Activated gamma-delta T cell treated with Interleukin-2 at 50 U/mL for 16 hours (primary cell): Measurements from ENCODE around the gene LRMDA.

Source experiments
- DNase-seq: peaks from one replicate; pipeline ENCODE4 v3.0.0-alpha.2; 2020

LRMDA gene

DNA sequence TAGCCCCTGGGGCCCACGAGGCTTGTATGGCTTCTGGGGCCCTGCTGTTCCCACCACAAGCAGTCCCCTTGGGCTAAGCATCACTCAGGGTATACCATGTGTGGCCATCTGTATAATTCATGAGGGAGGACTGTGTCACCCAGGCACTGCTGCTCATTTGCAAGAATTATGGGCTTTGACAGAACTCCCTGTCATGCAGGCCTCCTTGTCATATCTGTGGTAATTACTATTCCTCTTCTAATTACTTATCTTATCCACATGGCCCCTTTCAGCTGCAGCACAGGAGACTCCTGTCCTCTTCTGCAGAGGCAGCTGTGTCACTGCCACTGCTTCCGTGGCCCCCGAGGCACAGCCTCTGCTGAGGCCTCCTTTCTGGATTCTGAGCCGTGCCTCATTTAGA is 46.3 kb downstream of the LRMDA start:
- no peak for DNase-seq

DNA sequence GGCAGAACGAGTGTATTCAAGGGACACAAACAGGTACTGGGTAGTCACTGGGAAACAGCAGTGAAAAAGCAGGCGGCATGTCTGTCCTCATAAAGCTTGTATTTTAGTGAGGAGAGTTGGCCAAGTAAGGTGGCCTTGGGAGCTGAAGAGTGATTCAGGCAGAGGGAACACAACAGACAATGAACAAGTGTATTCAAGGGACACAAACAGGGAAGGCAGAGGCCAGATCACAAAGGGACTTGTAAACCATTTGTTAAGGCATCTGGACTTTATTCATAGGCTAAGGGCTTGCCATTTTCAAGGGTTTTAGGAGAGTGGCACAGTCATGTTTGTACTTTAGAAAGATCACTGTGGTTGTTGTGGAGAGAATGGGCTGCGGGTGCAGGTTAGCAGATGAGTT is 49.0 kb downstream of the LRMDA start:
- no peak for DNase-seq

DNA sequence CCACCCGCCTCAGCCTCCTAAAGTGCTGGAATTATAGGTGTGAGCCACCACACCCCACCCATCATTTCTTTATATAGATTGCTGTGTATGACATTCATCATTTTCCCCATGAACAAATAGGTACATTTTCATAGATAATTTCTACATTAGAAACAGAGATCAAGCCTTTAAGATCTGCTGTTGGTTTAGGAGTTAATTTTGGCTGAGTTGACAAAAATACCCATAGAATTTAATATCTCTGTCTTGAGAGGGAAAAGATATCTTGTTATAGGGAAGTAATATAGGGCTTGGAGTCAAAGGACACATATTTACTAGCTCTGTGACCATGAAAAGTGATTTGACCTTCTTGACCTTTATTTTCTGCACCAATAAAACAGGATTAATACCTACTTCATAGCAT is 51.8 kb downstream of the LRMDA start:
- DNase-seq, result no peak

DNA sequence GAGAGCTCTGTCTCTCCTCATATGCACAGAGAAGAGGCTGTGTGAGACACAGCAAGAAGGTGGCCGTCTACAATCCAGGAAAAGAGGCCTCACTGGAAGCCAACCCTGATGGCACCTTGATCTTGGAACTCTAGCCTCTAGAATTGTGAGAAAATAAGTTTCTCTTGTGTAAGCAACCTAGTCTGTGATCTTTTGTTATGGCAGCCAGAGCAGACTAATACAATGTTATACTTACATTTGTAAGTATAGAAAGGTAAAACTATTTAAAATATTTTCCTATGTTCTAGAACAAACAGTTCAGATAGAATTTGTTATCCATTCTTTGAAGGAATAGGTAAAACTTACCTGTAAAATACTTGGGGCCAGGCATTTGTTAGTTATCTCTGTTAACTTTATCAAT is 53.3 kb downstream of the LRMDA start:
- DNase-seq, result no peak

DNA sequence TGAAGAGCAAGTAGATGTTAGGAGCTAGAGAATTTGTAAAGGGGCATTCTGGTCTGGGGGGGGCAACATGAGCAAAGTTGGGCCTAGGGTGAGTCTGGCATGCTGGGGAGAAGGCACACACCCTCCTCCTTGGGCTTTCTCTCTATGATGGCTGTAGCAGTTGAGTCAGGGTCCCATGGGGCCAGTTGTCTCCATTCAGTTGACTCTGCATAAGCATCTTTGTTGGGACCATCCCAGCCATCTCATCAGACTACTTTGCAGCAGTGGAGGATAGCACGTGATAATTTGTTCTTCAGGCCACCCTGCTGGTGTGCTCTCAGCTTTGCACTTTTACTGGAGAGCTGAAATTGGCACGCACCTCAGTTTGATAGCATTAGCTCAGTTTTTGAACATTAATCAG is 55.2 kb downstream of the LRMDA start:
- DNase-seq, result no peak

DNA sequence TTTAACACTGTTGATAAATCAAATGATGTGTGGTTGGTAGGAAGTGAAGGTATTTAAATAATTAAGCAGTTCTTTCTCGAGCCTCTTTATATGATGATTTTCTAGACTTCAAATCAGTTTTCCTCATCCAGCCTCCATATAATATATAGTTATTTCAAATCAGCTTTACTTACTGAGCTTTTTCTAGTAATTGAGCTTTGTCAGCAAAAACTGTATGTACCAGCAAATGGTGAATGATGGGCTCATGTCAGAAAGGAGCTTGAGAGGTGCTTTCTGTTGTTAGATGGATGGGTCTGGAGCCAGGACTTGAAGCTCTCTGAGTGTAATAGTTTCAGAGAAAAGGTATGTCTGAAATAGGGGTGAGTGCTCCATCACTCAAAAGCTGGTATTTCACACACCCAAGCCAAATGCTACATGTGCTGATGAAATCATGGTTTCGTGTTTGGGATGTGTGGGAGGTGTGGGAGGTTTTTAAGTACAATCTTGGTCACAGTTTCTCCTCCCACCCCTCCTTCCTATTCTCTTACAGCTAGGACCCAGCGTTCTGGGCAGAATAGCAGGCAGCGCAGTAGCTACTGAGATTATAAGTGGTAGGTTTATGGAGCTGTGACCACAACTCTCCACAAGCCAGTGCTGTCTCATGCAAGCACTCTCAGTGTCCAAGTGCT is 55.8 kb downstream of the LRMDA start:
- DNase-seq, result no peak

DNA sequence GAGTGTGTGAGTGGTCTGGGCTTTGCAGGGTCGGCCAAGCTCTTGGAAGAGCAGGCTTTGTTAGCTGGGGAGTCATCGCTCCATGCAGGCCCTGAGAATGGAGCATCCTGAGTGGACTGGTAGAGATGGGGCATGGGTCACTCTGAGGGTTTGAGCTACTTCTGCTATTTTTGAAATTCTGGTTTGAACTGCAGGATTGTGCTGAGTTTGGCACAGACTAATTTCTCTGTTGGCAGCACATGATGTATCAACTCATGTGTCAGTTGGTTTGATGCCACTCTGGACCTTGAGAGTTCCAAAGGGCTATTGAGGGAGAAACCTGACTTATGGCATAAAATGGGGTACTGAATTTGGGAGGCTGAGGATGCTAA is 56.3 kb downstream of the LRMDA start:
- no peak for DNase-seq

DNA sequence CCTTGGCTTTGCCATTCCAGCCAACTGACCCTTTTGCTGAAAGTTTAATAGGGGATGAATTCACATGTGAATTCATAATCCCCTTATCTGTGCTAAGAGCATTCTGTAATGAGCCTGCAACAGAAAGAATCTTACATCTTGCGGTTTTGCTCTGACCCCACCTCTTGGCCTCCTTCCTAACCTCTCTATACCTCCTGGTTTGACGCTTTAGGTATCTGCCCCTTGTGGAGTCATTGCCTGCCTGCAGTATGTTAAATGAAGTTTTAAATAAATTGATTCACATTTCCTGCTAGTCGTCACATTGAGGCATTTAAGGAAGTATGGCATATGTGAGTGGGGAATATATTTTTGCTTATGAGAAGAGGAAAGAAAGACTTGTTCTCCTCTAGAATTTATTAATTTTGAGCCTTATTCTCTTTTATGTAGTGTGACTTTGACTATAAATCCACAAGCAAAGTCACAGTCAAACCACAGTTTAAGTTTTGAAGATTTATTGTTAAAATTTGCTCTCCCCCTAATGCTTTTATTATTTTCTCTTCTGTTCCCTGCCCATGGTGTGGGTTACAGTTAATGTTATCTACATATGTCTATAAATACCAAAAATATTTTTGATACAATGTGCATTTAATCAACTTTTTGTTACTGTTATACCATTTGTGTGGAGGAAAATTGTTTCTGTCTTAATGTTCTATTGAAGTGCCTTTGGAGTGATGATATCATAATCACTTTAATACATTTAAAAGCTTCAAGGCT is 60.9 kb downstream of the LRMDA start:
- DNase-seq, result no peak

DNA sequence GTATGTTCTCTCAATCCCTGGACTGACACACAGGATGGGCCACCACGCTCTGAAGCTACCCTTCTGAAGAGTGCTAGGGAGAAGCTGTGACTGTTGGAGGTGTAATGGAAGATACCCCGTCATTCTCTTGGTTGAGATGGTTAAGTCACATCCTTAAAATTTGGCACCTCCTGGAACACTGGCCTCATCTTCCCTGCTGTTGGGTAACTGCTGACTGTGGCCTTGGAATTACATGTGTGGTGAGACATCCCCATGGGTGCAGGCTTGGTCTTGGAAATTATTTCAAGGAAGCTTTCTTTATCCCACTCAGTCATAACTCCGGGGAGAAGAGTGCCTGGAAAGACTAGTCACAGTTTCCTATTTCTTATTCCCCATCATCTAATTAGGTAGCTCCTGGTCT is 62.0 kb downstream of the LRMDA start:
- no peak for DNase-seq

DNA sequence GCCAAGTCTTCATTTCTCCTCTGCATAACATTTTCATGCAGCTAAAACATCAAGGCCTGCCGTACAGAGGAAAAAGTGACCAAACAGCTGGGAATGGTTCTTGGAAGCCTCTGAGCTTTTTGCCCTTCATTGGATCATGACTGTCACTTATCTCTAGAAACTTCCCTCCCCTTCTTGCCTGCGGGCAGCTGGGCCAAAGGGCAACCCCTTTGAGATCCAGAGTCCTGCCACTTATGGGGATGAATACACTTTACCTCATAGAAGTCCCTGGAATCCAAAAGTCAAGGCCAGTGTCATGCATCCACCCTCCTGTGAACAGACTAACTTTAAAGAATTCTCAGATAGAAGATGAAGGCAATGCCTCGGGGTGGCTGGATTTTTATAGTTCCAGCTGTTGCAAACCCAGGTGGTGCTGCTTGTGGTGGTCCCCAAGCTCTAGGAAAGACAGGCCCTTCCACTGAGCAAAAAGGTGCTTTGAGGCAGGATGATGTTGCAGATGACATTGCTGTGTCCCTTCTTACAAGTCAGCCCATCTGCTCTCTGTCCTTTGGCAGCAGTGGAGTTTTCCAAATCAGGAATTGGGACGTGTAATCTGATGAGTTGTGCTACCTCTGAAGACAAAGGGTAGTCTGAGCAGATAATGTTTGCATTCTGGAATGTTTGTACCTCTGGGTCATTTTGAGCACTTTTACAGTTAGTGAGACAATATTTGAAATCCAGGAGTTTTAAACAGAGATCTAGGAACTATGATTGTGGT is 64.2 kb downstream of the LRMDA start:
- no peak for DNase-seq

DNA sequence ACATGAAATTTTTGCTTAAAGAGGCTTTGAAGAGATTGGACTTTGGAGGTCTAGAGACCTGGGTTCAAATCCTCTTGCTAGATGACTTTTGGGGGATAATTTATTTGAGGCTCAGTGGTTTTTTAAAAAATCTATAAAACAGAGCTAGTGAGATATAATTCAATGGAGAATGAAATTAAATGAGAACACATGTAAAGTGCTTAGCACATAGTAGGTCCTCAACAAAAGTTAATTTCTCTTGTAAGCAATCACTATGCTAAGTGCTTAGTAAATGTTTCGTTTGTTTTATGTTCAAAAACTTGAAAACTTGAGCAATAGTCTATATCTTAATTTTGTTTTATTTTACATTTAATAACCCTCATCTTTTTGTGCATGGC is 64.8 kb downstream of the LRMDA start:
- no peak for DNase-seq

DNA sequence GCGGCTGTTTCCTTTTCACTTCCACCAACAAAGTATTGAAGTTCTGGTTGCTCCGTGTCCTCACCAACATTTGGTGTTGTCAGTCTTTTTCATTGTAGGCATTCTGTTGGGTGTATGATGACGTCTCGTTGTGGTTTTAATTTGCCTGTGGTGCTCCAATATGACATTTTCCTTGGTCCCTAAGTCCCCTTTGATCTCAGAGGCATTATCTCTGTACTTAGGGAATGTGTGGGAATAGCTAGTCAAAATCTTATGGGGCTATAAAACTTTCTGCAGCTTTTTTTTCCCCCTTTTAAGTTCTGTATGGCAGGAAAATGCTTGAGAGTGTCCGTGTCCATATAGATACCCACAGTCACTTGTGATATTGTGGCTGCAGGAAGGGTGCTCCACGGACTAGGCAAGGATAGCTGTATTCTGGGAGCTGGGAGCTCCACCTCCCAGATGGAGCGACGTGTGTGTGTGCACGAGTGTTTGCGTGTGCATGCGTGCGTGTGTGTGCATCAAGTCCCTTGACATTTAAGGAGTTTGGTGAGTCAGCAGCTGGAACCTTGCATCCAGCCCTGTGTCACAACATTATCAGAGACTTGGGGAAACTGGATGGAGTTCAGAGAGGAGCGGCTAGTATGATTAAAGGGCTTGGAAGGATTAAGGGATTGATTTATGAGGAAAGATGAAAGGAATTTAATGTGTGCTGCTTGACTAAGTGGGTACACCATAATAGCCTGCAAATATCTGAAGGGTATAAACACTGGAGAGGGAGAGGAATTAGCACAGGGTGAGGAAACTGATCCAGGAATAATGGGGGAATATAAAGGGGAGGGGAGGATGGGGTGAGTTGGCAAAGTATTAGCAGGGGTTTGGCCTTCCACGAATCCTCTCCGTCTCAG is 66.8 kb downstream of the LRMDA start:
- DNase-seq, result no peak

DNA sequence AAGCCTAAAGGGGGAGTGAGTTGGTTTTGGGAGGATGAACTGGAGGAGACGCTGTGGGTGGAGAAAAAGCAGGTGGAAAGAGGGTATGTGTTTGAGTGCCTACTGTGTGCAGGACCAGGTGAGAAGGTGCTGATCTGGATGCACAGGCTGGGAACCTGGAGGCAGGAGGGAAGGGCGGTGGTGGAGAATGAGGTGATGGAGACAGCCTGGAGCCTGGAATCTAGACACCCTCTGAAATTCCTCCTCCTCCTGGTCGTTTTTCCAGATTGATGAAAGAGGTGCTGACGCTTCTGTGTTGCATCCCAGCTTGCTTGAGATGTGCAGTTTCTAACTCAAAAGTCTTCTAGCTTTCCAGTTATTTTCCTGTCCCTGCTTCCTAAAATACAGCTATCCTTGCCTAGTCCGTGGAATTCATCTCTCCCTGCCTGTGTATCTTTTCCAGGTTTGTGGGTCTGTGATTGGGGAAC is 67.5 kb downstream of the LRMDA start:
- DNase-seq, result no peak

DNA sequence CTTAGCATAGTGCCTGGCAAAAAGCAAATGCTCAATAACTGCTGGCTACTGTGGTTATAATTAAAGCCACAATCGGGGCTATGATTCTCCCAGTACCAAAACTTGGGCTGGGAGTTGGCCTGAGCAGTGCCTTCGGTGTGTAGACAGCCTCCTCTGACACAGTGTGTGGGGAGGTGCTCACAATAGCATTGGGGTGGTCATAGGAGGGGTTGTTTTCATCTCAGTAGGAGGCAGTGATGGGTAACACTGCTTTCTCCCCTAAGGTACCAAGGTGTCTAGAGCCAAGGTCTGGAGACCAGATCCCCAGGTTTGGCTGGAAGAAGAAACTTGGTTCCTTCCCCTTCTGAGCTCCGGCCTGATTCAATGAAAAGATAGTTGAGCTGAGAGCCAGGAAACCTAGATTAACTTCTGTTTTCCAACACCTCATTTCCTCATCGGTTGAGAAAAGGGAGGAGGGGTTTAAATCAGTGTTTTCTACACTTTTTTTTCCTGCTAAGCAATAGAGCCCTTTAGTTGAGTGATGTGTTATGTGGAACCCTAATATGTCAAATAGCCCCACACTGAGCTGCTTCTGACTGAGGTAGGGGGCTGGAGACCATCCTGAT is 68.2 kb downstream of the LRMDA start:
- no peak for DNase-seq

DNA sequence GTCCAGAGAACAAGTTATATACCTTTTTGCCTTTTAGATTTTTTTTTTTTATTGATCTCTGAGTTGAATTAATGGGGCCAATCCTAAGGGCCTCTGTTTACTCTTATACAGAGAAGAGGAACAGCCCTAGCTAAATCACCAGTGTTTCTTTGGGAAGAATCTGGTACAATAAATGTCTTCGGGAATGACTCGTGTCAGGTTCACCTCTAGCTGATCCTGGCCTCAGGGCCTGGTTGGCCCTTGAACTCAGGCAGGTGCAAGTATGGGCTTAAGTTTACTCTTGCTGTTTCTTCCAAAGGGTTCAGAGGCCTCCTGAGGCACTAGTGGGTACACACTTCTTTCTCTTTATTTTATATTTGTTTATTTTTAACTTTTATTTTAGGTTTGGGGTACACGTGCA is 71.0 kb downstream of the LRMDA start:
- no peak for DNase-seq

DNA sequence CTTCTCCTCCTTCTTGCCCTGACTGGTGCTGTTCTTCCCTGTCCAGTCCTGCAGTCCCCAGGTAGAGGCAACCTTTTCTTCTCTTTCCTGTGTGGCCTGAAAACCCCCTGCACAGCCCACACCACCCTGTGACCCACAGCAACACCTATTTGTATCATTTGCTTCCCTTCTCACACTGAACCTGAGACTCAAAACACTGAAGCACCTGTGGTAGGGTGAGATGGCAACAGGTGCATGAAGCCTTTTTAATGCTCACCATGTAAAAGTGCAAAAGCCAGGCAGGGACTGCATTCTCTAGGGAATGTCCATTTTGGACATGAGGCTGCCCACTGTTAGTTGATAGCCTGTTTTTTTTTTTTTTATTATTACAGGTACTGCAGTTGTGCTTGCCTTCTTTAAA is 71.4 kb downstream of the LRMDA start:
- DNase-seq, result no peak

DNA sequence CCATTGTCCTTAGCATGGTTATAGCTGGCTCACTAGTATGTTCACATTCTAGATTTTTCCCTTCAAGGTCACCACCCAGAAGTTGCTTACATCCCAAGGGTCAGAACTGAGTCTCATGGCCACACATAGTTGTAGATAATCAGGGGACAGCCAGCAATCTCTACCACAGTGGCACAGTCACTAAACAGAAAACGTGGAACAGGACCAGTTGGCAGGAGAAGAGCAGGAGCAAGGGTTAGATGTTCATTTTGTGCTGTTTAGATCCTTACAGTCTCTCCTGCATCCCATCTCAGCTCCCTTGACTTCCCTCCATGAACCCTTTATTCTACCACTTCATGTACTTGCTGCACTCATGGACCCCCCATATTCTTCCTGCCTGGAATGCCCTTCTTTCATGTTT is 73.9 kb downstream of the LRMDA start:
- DNase-seq, result no peak

DNA sequence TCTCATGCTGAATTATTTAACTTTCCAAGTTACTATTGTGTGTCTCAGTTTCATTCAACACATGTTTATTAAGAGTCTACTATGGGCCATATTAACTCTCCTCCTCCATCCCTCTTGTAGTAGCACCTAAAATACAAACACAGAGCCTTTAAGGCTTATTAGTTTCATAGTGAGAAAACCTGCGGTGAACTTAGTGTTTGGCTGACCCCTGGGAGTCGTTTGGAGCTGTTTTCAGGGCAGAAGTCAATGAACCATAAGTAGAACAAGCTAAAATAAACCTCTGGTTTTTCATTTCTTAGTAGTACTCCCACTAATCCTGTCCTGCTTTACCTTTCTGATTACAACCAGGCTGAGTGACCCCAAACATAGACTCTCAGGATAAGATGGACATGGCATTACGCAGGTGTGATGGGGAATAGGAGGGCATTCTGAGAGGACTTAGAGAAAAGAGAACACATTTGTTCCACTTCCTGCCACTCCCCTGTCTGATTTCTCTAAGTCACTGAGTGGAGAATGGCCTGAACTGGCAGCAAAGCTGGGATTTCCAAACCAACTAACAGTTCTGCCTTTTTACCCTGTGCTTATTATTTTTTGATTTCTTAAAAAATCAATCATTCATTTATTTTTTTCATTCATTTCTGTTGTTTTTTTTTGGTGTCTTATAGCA is 74.5 kb downstream of the LRMDA start:
- no peak for DNase-seq

DNA sequence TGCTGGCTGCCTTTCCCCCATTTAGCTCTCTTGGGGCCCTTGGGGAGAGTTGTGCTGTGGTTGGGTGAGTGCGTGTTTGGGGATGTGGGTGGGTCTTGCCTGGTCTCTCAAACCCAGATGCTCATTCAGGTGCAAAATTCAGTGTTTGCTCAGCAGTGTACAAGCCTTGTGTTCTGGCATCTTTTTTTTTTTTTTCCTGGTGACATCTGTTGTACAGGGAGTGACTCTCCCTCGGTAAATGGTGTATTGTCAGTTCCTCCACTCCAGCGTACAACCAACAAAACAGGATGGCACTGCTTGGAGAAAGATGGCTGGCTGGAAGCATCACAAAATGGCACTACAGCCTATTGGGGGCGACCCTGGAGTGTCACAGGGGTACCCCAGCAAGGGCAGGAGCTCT is 75.5 kb downstream of the LRMDA start:
- DNase-seq, result no peak

DNA sequence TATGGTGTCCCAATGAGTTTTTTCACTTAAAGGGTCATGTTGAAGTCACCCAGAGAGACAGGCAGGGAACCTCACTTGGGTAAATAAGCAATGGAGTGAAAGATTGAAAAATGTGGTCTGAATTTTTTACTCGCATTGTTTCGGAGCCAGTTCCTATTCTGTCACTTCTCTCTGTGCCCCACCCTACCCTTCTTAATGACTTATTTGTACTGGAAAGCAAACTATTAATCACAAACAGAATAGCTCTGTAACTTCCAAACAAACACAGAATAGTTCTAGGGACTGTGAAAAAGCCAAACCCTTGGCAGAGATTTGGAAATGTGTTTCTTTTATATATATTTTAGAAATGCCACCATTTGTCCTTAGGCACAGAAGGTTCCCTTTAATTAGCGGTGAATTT is 76.0 kb downstream of the LRMDA start:
- no peak for DNase-seq

DNA sequence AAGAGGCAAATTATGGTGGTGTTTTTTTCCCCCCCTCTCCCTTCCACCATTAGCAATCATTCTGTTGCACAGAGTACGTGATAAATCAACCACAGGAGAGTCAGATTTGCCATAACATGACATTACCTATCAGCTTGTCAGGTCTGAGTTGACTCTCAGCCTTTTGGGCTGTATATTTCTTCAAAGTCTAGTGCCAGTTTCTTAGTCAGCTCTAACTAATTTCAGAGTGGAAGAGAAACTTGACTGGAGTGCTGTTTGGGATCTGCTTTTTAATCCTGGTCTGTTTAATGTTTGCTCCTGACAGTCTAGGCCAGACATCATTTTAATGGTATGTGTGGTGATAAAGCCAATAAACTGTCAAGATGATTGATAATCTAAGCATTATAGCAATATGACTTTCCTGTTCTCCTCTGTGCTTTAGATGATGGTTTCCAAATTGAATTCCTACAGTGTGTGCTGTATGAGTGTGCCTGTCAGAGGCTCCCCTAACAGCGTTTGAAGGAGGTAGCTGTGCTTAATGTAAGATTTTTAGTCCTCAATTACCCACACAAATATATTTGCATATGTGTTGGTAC is 76.9 kb downstream of the LRMDA start:
- no peak for DNase-seq

DNA sequence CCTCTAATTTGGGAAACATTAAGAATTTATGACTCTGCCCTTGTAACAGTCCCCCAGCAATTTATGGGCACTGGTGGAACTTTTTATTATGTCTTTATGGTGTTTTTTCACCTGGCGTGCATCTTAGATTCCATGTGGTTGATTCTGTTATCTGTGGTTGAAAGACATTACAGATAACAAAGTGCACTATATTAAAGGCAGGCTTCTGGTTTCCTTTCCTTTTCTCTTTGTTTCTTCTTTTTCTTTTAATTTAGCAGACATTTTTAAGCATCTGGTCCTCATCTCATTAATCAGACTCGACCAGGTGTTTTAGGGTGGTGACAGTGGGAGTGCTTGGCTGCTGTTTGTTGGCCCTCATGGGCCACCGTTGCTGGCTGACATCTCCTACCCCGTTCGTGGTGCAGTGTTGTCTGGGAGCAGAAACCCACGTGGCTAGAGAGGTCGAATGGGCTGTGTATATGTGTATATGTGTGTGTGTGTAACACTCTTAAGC is 77.4 kb downstream of the LRMDA start:
- DNase-seq, result no peak
